ENCODE data around the gene NAA10.
A peak's percentile ranks its signal among the peaks of the same experiment; 100 is the strongest.
"Not testable (repeated sequence)": the region's sequence is repeated elsewhere in the genome, so short reads cannot be mapped to it uniquely, and the experiment has no call there.

NAA10 gene

DNA sequence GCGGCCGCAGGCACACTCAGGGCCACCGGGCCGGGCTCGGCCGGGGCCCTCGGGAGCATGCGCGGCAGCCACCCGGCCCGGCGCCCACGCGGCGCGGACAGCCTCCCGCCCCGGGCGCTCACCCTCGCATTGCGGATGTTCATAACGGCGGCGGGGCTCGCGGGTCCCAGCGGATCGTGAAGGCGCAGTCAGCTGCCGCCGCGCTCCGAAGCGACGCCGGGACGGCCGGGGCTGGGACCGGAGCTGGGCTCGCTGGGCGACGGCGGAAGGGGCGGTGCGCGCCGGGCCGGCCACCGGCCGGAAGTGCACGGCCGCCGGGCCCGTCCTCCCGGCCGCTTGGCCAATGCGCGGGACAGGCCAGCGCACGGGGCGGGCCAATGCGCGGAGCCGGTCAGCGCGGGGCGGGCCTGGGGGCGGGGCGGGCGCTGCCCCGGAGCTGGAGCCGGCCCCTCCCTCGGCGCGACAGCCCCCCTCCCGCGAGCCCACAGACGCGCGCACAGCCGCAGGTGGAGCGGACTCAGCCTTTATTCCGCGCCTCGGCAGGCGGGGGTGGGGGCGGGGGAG lies at the start of gene NAA10:
TSS of gene NAA10 (minus strand) at position 276 of the 564 bp plus-strand sequence. CDS start at position 143, 133 bp downstream.
- peak; percentile 53 for DNase-seq

- no peak for DNase-seq
These were observed 48.5 kb upstream of the NAA10 start for GRCh38 chrX:153983321-153983801.

DNA sequence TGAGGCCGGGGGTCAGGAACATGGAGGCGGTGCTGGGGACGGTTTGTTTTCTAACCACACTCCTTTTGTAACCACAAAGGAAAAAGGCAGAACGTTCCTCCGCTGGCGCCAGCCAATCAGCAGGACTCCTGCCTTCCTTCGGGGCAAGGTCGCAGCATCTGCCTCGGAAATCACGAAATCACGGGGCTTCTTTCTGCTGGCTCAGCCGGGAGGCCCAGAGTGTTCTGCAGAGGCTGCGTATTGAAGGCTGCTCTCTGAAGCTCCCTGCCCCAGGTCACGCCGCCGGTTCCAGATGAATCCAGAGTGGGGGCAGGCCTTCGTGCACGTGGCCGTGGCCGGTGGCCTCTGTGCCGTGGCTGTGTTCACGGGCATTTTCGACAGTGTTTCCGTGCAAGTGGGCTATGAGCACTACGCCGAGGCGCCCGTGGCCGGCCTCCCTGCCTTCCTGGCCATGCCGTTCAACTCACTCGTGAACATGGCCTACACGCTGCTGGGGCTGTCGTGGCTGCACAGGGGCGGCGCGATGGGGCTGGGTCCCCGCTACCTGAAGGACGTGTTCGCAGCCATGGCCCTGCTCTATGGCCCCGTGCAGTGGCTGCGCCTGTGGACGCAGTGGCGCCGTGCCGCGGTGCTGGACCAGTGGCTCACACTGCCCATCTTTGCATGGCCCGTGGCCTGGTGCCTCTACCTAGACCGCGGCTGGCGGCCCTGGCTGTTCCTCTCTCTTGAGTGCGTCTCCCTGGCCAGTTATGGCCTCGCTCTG lies 47.1 kb upstream of the NAA10 start:
- DNase-seq = no peak

DNA sequence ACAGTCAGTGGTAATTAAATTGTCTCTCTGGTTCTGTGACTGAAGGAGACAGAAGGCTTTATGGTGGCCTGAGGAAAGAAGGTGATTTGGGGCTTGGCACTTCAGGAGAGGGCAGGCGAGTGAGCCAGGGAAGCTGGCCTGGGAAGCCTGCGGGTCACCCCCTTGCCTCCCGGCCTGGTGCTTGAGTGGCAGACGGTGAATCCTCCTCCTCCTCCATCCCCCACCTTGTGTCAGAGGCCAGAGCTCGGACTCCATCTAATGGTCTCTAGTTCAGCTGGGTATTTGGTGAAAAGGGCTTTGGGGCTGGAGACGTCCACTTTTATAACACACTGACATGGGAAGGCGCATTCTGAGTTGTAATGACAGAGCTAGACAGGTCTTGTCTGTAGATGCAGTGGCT lies 46.4 kb upstream of the NAA10 start:
- DNase-seq = no peak

GRCh38 chrX:153980394-153980793 lies 45.6 kb upstream of the NAA10 start:
- not testable (repeated sequence) for DNase-seq

- no peak for DNase-seq
These were observed 40.0 kb upstream of the NAA10 start for GRCh38 chrX:153974726-153975286.

DNA sequence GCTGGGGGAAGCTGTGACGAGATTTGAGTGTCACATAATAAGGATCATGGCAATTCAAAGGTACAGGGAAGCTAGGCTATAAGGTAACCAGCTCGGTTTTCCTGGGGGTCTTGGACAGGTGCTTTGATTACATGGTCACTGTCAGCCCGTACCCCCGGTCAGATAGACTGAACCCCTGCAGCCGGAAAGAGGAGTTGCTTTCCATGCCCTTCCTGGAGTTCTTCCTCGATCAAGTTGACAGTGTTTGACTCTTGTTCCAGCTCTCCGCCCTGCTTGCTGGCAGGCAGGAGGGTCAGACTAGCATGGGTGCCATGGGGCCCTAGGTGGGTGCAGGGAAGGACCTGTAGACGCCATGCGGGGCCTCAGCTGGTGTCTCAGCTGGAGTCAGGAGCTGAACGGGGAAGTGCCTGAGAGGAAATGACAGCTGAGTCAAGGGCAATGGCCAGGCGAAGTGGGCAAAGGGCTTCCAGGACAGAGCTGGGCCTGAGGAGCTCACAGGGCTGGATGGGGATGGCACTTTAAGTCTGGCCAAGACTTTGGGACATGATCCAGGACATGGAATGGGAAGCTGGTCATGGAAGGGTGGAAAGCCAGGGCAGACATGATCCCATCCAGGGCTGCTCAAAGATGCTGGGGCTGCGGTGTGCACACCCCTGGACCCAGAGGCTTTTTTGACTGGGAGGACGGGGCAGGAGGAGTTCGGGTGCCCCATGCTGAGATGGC lies 39.3 kb upstream of the NAA10 start:
- no peak for DNase-seq

DNA sequence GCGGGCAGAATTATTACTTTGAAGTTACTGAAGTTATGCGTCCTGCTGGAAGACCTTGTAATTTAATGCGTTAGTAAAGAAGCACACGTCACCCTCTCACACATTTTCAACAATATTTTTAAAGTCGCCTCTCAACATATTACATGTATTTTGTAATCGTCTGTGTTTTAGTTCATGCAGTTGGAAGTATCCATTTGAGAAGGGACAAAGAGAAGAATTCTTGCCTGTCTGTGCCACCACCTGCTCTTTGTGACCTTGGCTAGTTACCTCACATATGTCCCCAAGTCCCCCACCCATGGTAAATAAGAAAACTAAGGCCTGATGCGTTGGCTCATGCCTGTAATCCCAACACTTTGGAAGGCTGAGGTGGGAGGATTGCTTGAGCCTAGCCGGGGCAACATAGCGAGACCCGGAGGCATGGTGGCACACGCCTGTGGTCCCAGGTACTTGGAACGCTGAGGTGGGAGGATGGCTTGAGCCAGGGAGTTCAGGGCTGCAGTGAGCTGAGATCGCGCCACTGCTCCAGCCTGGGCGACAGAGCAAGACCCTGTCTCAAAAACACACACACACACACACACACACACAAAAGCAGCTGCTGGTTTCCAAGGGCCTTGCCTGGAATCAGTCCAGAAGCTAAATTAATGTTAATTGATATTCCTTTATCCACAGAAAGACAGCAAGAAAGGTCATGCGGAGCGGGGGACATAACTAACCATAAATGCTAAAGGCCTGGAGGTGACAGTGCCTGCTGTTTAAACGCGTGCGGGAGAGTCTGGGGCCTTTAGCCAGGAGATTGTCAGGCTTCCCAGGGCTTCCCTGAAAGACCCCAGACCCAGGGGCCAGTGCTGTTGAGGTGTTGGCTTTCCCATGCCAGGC lies 38.5 kb upstream of the NAA10 start:
- DNase-seq = no peak

DNA sequence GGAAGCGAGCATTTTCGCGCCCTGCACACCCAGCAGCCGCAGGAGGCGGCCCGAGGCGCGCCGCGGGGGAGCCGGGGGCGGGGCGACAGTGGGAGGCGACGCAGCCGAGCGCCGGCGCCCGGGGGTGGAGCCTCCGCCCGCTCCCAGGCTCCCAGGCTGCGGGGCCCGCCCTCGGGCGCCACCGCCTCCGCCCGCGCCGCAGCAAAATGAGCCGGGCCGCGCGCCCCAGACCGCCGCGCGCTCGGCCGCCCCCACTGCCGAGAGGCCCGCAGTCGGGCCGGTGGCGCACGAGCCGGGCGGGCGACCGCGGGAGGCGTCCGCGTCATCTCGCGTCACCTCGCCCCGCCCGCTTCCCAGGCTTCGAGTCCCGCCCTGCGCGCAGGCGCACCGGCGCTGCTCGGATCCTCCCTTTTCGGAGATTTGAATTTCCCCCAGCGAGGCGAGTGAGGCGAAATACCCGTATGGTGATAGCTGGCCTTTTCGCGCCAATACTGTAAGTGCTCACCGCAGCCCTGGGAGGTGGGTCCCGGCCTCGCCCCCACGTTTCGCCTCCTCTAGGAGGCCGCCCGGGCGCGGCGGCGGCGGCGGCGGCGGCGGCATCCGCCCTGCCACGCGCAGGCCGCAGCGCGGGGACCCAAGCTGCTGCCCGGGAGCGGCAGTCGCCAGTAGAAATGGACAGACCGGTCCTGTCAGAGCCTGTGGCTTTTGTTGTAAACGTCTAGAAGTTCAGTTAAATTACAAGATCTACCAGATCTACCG lies 37.7 kb upstream of the NAA10 start, which contains the start of gene TMEM187:
TSS of gene TMEM187 (plus strand) at position 387 of the 759 bp plus-strand sequence. CDS start 9,309 bp downstream, outside the sequence.
- peak; percentile 83 for DNase-seq

GRCh38 chrX:153971450-153972367 lies 36.9 kb upstream of the NAA10 start, which contains the start of gene HCFC1:
HCFC1 (minus strand) TSS chrX:153971818; CDS start chrX:153970840, 978 bp downstream.
- peak; percentile 93 for DNase-seq

DNA sequence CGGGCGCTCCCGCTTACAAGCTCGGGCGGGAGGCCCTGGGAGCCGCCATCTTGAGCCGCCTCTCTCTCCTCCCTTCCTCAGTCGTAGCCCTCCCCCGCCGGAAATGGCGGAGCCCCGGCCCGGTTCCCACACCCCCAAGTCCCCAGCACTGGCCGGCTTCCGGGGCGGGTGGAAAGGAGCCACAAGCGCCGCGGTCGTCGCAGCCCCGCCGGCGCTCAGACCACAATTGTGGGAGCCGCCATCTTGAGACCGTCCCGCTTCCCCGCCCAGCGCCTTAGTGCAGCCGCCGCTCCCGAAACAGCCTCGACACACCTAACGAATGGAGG lies 36.2 kb upstream of the NAA10 start:
- DNase-seq = peak; percentile 78

GRCh38 chrX:153970357-153971123 lies 35.7 kb upstream of the NAA10 start:
- DNase-seq = peak; percentile 37

DNA sequence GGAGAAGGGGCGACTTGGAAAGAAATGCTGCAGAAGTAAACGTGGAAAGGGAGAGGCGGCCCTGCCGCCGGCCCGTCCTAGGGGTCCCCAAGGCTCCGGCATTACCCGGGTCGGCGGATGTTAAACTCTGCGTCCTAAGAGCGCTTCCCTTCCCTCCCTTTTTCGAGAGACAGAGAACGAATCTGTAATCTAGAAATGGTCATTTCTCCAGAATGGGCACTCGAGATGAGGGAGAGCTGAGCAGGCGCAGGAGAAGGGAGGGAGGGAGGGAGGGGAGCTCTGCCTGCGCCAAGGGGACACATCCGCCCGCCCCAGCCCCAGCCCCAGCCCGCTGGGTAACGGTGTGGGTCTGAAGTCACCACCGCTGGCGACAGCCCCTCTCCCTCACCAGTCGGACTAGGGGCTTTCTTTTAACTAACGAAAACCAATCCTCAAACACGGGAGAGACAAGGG lies 35.1 kb upstream of the NAA10 start:
- peak; percentile 16 for DNase-seq

DNA sequence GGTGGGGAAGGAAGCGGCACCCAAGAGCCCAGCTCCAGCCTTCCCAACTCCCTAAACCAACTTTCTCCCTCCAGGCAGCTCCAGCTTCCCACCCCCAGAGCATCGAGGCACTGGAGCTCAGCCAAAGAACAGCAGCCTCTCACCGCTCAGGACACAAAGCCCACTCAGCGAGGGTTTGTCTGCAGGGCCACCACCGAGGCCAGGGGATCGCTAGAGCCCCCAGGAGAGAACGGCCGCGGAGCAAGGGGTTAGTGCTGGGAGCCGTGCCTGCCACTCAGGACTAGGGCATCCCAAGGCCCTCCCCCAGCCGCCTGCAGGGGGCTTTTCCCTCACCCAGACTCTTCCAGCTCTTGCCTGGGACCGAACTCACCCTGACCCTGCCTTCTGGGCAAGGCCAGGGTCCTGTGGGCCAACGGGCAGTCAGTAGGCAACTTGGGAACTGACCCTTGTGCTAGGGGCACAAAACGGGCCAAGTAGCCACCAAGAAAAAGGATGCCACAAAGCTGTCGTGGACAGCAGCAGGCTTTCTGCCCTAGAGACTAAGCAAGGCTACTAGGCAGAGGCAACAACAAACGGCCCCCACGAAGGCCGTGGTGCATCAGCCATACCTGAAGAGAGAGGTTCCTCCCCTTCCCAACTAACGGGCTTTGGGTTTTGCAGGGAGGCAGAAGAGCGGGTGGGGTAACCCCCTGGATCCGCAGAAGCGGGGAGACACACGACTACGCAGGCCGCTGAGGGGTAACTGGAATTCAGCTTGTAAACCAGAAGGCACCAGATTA lies 34.5 kb upstream of the NAA10 start:
- no peak for DNase-seq

DNA sequence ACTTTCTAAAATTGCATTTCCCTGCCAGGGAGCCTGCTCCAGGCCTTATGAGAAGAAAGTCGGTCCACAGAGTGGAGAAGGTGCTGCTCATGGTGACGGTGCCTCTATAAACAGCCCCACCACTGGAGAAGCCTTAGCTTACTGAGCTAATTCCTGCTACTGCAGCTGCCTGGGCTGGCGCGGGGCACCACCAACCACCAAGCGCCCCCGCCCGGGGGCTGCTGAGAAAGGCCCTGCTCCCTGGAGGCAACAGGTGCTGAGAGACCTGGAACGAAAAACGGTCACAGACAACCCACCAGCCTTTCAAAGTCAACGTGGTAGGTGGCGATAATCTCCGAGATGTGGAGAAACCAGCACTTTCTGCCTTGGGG lies 33.9 kb upstream of the NAA10 start:
- no peak for DNase-seq

DNA sequence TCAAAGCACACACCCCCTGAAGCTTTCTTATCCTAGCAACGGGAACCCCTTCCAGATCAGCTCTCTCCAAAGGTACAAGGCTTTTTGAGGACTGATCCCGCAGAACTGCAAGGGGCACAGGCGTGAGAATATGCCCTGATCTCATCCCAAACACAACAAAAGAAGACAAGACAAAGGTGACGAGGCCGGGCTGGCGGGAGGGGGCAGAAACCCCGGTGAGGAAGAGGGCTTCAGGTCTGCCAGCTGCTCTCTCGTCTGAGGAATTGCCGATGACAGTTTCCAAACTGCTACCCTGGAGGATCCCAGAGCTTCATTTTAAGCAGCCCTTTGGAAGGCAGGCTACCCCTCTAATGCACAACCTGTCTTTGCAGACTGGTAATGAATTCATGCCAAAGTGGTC lies 33.4 kb upstream of the NAA10 start:
- no peak for DNase-seq

DNA sequence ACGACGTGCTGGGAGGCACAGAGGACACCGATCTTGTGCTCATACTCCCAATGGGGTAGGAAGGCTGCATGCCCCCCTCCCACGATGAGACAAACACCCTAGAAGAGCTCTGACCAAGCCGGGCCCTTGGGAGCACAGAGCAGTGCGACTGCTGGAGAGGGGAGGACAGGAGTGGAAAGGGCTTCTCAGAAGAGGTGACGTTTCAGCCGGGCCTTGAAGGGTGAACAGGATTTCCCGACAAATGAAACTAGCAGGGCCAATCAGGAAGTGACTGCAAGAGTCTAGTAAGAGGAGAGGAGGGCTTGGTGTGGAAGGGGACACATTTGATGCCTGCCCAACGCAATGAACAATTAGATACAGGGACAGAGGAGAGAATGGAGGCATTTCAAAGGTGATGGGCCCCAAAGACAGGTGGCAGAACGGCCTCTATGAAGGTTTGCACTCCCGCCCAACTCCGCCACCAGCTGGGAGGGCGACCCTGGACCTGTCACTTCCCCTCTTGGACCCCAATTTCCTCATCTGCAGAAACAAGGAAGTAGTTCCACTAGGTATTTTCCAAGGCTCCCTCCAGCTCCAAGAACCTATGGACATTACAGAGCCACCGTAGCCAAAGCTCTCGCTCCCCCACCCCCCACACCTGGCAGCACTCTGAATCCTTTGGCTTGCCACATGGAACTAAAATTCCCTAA lies 32.8 kb upstream of the NAA10 start:
- no peak for DNase-seq
